ENCODE measurements around the gene MYO16. TPM values are rescaled to one million over a fixed set of nuclear protein-coding genes. Genes with fewer than 3 reads are reported as not detected.

The MYO16 gene
- total RNA-seq, 3 donors from 2014 or later = 0.15 to 0.48 (median 0.33) TPM

GRCh38 chr13:108700422-108701170, 71.2 kb downstream of the MYO16 start:
- Histone ChIP-seq H3K9me3 (peaks cover 0 to 15% of the 10 kb centered on the region in 2 donors), H3K4me3 (no peak overlapping the region), H3K4me1 (no peaks in the 10 kb centered on the region), H3K27me3 (no peaks in the 10 kb centered on the region), H3K27ac (no peak overlapping the region), H3K36me3 (no peaks in the 10 kb centered on the region)
- no peak for DNase-seq (ENCODE audit: low spot score in 2 of 2)
- intact Hi-C loops (cut with DNase I; ENCODE audit: low total_unique reads) = no loop called here
- TF ChIP-seq CTCF (IDR thresholded peaks at IDR 0.05) = no peak
- TF ChIP-seq POLR2AphosphoS5 (IDR thresholded peaks at IDR 0.05) = no peak
- no peak for TF ChIP-seq POLR2A (IDR thresholded peaks at IDR 0.05)

- no peaks in the 10 kb centered on the region for H3K36me3 ChIP-seq
- intact Hi-C loops (cut with DNase I; ENCODE audit: low total_unique reads) = no loop called here
- no peaks in the 10 kb centered on the region for H3K4me1 ChIP-seq
- H3K27me3 ChIP-seq = no peaks in the 10 kb centered on the region
- no peak for TF ChIP-seq POLR2AphosphoS5 (IDR thresholded peaks at IDR 0.05)
- no peak for TF ChIP-seq POLR2A (IDR thresholded peaks at IDR 0.05)
- TF ChIP-seq CTCF (IDR thresholded peaks at IDR 0.05) = no peak
- no peak overlapping the region for H3K27ac ChIP-seq
- H3K9me3 ChIP-seq = peaks cover 0 to 15% of the 10 kb centered on the region in 2 donors
- H3K4me3 ChIP-seq = no peak overlapping the region
- no peak for DNase-seq (ENCODE audit: low spot score in 2 of 2)
Measured at GRCh38 chr13:108702171-108702570, 72.8 kb downstream of the MYO16 start.

GRCh38 chr13:108705031-108705430, 75.6 kb downstream of the MYO16 start:
- no peaks in the 10 kb centered on the region for H3K27me3 ChIP-seq
- H3K4me1 ChIP-seq = no peaks in the 10 kb centered on the region
- no peak for DNase-seq (ENCODE audit: low spot score in 2 of 2)
- H3K4me3 ChIP-seq = no peak overlapping the region
- H3K36me3 ChIP-seq = no peaks in the 10 kb centered on the region
- H3K9me3 ChIP-seq = peaks cover 0 to 15% of the 10 kb centered on the region in 2 donors
- no peak overlapping the region for H3K27ac ChIP-seq
- intact Hi-C loops (cut with DNase I; ENCODE audit: low total_unique reads) = no loop called here
- TF ChIP-seq POLR2AphosphoS5 (IDR thresholded peaks at IDR 0.05) (no peak), CTCF (IDR thresholded peaks at IDR 0.05) (no peak), POLR2A (IDR thresholded peaks at IDR 0.05) (no peak)

GRCh38 chr13:108707584-108707983, 78.2 kb downstream of the MYO16 start:
- intact Hi-C loops (cut with DNase I; ENCODE audit: low total_unique reads) = no loop called here
- H3K4me3 ChIP-seq = no peak overlapping the region
- no peaks in the 10 kb centered on the region for H3K4me1 ChIP-seq
- no peak for DNase-seq (ENCODE audit: low spot score in 2 of 2)
- H3K9me3 ChIP-seq = peaks cover 0 to 4% of the 10 kb centered on the region in 2 donors
- H3K36me3 ChIP-seq = no peaks in the 10 kb centered on the region
- no peak overlapping the region for H3K27ac ChIP-seq
- TF ChIP-seq POLR2A (IDR thresholded peaks at IDR 0.05) (no peak), CTCF (IDR thresholded peaks at IDR 0.05) (no peak), POLR2AphosphoS5 (IDR thresholded peaks at IDR 0.05) (no peak)
- H3K27me3 ChIP-seq = no peaks in the 10 kb centered on the region

GRCh38 chr13:108708921-108709320, 79.5 kb downstream of the MYO16 start:
- Histone ChIP-seq H3K27ac (no peak overlapping the region), H3K4me3 (no peak overlapping the region), H3K9me3 (no peaks in the 10 kb centered on the region), H3K36me3 (no peaks in the 10 kb centered on the region), H3K27me3 (no peaks in the 10 kb centered on the region), H3K4me1 (no peaks in the 10 kb centered on the region)
- TF ChIP-seq CTCF (IDR thresholded peaks at IDR 0.05) = no peak
- no peak for TF ChIP-seq POLR2A (IDR thresholded peaks at IDR 0.05)
- TF ChIP-seq POLR2AphosphoS5 (IDR thresholded peaks at IDR 0.05) = no peak
- intact Hi-C loops (cut with DNase I; ENCODE audit: low total_unique reads) = no loop called here
- DNase-seq (ENCODE audit: low spot score in 2 of 2) = no peak

All from breast epithelium (tissue), 4 donors.